CD4-positive, alpha-beta T cell (primary cell): ENCODE data around the gene GABRR3. TPM values are rescaled to one million over a fixed set of nuclear protein-coding genes. Genes with fewer than 3 reads are reported as not detected.

ENCODE experiments used
- ATAC-seq: fragments of 200-7000 bp; cut with Tn5 transposase; one replicate; pipeline ENCODE4 v1.10.0; 2022; ENCODE audit warnings: mild to moderate bottlenecking; ENCODE audit not compliant: poor library complexity
- CTCF ChIA-PET: fragments of 350-600 bp; sonication (Branson Sonifier 250); formaldehyde crosslinking; loops from one replicate; lab custom pipeline; 2021; ENCODE audit warnings: antibody characterized with exemption, inconsistent platforms; lab: Charles Lee
- POLR2A ChIA-PET: fragments of 350-600 bp; sonication (Branson Sonifier 250); formaldehyde crosslinking; loops from one replicate; lab custom pipeline; 2021; ENCODE audit warnings: antibody characterized with exemption, inconsistent platforms; lab: Charles Lee
- DNase-seq, 14 experiments: peaks; one replicate each; pipeline ENCODE4 v3.0.0-alpha.2; 2013 to 2020; ENCODE audit warnings: mixed read lengths in 2 of 14
- H3K27ac ChIP-seq, 2 donors: one replicate each; pipeline versions ENCODE4 v1.5.1 to v1.7.0; 2013; ENCODE audit warnings: low read length in 2 of 2, low read depth in 1 of 2, mild to moderate bottlenecking in 1 of 2
- H3K27me3 ChIP-seq, 2 experiments: 1 replicate in 1 of 2; 2 replicates in 1 of 2; pipeline versions ENCODE4 v1.6.1 to v1.7.0; 2013; ENCODE audit warnings: low read length in 2 of 2, control low read depth in 1 of 2, mild to moderate bottlenecking in 1 of 2, moderate library complexity in 1 of 2; ENCODE audit not compliant: insufficient read depth in 2 of 2, control insufficient read depth in 1 of 2
- H3K36me3 ChIP-seq: one replicate; pipeline ENCODE4 v1.6.1; 2013; ENCODE audit warnings: low read length, control low read depth; ENCODE audit not compliant: insufficient read depth
- H3K4me1 ChIP-seq: one replicate; pipeline ENCODE4 v1.6.1; 2013; ENCODE audit warnings: low read length, control low read depth; ENCODE audit not compliant: insufficient read depth
- H3K4me3 ChIP-seq: one replicate; pipeline ENCODE4 v1.5.1; 2013; ENCODE audit warnings: mild to moderate bottlenecking, low read length, moderate library complexity
- H3K9me3 ChIP-seq, 2 experiments: 1 replicate in 1 of 2; 2 replicates in 1 of 2; pipeline versions ENCODE4 v1.6.1 to v1.7.0; 2013; ENCODE audit warnings: low read length in 2 of 2, mild to moderate bottlenecking in 2 of 2, control low read depth in 1 of 2, moderate library complexity in 1 of 2; ENCODE audit not compliant: control insufficient read depth in 1 of 2, insufficient read depth in 1 of 2
- H3K27ac Mint-ChIP-seq: one replicate; pipeline ENCODE4 v1.8.0; 2020; ENCODE audit warnings: mixed read lengths
- H3K27me3 Mint-ChIP-seq: one replicate; pipeline ENCODE4 v1.8.0; 2021; ENCODE audit warnings: mixed read lengths
- H3K36me3 Mint-ChIP-seq: one replicate; pipeline ENCODE4 v1.8.0; 2021; ENCODE audit warnings: low read depth, mixed read lengths
- H3K4me1 Mint-ChIP-seq: one replicate; pipeline ENCODE4 v1.8.0; 2021; ENCODE audit warnings: low read depth, mixed read lengths
- H3K4me3 Mint-ChIP-seq: one replicate; pipeline ENCODE4 v1.8.0; 2020; ENCODE audit warnings: mild to moderate bottlenecking, mixed read lengths
- H3K9me3 Mint-ChIP-seq: one replicate; pipeline ENCODE4 v1.8.0; 2020; ENCODE audit warnings: mixed read lengths
- intact Hi-C, 2 experiments: fragments of 100-400 bp; cut with DNase I in 1 of 2; cut with micrococcal nuclease in 1 of 2; formaldehyde crosslinking; loops; one replicate each; pipeline versions ENCODE4 v1.15.1 to v1.9.0; 2023 to 2025; cut with DNase I, micrococcal nuclease
- total RNA-seq, 174 experiments: library from RNA in 2 of 174; stranded (reverse) in 2 of 174; gene quantifications; one replicate each; pipeline ENCODE4 v1.2.3 and lab custom pipeline; 2021 to 2026
- TF ChIP-seq, protein P1 (sequence below): fragments of 200-600 bp; IDR thresholded peaks from one replicate; pipeline ENCODE4 v1.8.0; 2022; ENCODE audit warnings: antibody characterized with exemption, mild to moderate bottlenecking

GABRR3 gene
- total RNA-seq, 2 experiments from 2014 or later: not detected

GRCh38 chr3:97952280-97952679 is 82.8 kb downstream of the GABRR3 start:
- Histone ChIP-seq H3K27me3 (no peaks in the 10 kb centered on the region), H3K36me3 (peaks cover 86% of the 10 kb centered on the region), H3K4me3 (no peak overlapping the region), H3K9me3 (no peaks in the 10 kb centered on the region), H3K27ac (no peak overlapping the region), H3K4me1 (no peaks in the 10 kb centered on the region)
- no peaks in the 10 kb centered on the region for H3K9me3 Mint-ChIP-seq
- ChIA-PET POLR2A (no interaction called here), CTCF (no interaction called here)
- ATAC-seq: no peak
- TF ChIP-seq, protein P1, sequence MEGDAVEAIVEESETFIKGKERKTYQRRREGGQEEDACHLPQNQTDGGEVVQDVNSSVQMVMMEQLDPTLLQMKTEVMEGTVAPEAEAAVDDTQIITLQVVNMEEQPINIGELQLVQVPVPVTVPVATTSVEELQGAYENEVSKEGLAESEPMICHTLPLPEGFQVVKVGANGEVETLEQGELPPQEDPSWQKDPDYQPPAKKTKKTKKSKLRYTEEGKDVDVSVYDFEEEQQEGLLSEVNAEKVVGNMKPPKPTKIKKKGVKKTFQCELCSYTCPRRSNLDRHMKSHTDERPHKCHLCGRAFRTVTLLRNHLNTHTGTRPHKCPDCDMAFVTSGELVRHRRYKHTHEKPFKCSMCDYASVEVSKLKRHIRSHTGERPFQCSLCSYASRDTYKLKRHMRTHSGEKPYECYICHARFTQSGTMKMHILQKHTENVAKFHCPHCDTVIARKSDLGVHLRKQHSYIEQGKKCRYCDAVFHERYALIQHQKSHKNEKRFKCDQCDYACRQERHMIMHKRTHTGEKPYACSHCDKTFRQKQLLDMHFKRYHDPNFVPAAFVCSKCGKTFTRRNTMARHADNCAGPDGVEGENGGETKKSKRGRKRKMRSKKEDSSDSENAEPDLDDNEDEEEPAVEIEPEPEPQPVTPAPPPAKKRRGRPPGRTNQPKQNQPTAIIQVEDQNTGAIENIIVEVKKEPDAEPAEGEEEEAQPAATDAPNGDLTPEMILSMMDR: no peak
- H3K36me3 Mint-ChIP-seq: peaks cover 91% of the 10 kb centered on the region
- H3K27me3 Mint-ChIP-seq: no peaks in the 10 kb centered on the region
- H3K27ac Mint-ChIP-seq: no peak overlapping the region
- no peaks in the 10 kb centered on the region for H3K4me1 Mint-ChIP-seq
- H3K4me3 Mint-ChIP-seq: no peak overlapping the region
- peak in 2 of 14 experiments; percentile 26 to 49 for DNase-seq
- intact Hi-C loops: no loop called here

- Mint-ChIP-seq H3K9me3 (no peaks in the 10 kb centered on the region), H3K27ac (no peak overlapping the region), H3K4me1 (no peaks in the 10 kb centered on the region), H3K4me3 (no peak overlapping the region), H3K36me3 (peaks cover 100% of the 10 kb centered on the region), H3K27me3 (no peaks in the 10 kb centered on the region)
- DNase-seq: no peak
- CTCF ChIA-PET: no interaction called here
- Histone ChIP-seq H3K4me1 (no peaks in the 10 kb centered on the region), H3K9me3 (no peaks in the 10 kb centered on the region), H3K4me3 (no peak overlapping the region), H3K27ac (no peak overlapping the region), H3K27me3 (no peaks in the 10 kb centered on the region), H3K36me3 (peaks cover 90% of the 10 kb centered on the region)
- ATAC-seq: no peak
- TF ChIP-seq, protein P1: no peak
- intact Hi-C loops: no loop called here
- POLR2A ChIA-PET: interaction anchor here (1.7 kb wide), 1 partner anchor 9 kb away, joined by 3 read pairs; no protein-coding TSS in a partner anchor
Observed at GRCh38 chr3:97950360-97950759, 84.8 kb downstream of the GABRR3 start.

GRCh38 chr3:97949743-97950142 is 85.4 kb downstream of the GABRR3 start:
- Histone ChIP-seq H3K27ac (no peak overlapping the region), H3K27me3 (no peaks in the 10 kb centered on the region), H3K4me3 (no peak overlapping the region), H3K36me3 (peaks cover 89% of the 10 kb centered on the region), H3K9me3 (no peaks in the 10 kb centered on the region), H3K4me1 (no peaks in the 10 kb centered on the region)
- no peaks in the 10 kb centered on the region for H3K9me3 Mint-ChIP-seq
- no peaks in the 10 kb centered on the region for H3K4me1 Mint-ChIP-seq
- ATAC-seq: no peak
- no peaks in the 10 kb centered on the region for H3K27me3 Mint-ChIP-seq
- TF ChIP-seq, protein P1: no peak
- CTCF ChIA-PET: no interaction called here
- H3K4me3 Mint-ChIP-seq: no peak overlapping the region
- intact Hi-C loops: no loop called here
- no peak overlapping the region for H3K27ac Mint-ChIP-seq
- no peak for DNase-seq
- POLR2A ChIA-PET: interaction anchor here (1.7 kb wide), 1 partner anchor 10 kb away, joined by 3 read pairs; no protein-coding TSS in a partner anchor
- H3K36me3 Mint-ChIP-seq: peaks cover 100% of the 10 kb centered on the region
